IPS-18c (cell line): ENCODE results near the gene SPTBN1.

Experiments
- H3K4me3 ChIP-seq: 2 replicates; pipeline ENCODE4 v1.7.0; 2013; ENCODE audit warnings: low read depth, mild to moderate bottlenecking, low read length, moderate library complexity; ENCODE audit not compliant: insufficient read depth
- H3K9me3 ChIP-seq: one replicate; pipeline ENCODE4 v1.6.1; 2013; ENCODE audit warnings: mild to moderate bottlenecking, low read length, moderate library complexity; ENCODE audit not compliant: control insufficient read depth, insufficient read depth

SPTBN1 gene

DNA sequence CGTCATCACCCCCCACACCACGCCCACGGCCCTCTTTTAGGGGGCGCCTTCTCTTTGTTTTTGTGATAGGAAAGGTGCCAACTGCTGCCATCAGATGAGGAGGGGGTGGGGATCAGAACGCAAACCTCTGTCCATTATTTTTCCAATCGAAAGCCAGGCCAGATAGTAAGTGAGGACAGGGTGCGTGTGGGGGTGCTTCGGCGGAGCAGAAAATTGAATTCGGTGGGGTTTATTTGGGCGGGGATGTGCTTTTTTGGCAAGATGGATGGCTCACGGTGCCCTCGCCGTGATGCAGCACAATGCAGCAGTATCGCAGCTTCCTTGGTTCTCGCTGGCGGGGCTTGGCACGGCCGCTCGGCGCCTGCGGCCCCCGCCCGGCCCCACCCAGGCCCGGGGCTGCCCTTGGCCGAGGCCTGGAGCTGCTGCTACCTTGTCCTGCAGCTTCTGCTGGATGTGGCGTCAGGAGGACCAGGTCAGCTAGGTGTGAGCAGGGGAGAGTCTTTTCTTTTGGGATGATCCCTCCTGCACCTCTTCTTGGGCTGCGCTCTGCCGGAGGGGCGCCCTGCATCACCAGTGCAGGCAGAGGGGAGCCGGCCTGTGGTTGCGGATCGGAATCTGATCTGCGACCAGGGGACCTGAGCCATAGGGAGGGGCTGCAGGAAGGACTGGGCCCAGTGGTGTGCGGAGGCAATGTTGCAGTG is 1.3 kb downstream of the SPTBN1 start:
- peaks cover 2% of the 10 kb centered on the region for H3K9me3 ChIP-seq
- H3K4me3 ChIP-seq, result peak overlapping the region; percentile 75

GRCh38 chr2:54459037-54459441 is 2.9 kb downstream of the SPTBN1 start:
- H3K4me3 ChIP-seq, result no peak overlapping the region
- peaks cover 2% of the 10 kb centered on the region for H3K9me3 ChIP-seq

GRCh38 chr2:54461261-54461660 is 5.1 kb downstream of the SPTBN1 start:
- Histone ChIP-seq H3K4me3 (no peak overlapping the region), H3K9me3 (peaks cover 2% of the 10 kb centered on the region)

- Histone ChIP-seq H3K9me3 (peaks cover 2% of the 10 kb centered on the region), H3K4me3 (no peak overlapping the region)
Measured at GRCh38 chr2:54464341-54464740, 8.2 kb downstream of the SPTBN1 start.

GRCh38 chr2:54465143-54465542 is 9.0 kb downstream of the SPTBN1 start:
- H3K9me3 ChIP-seq, result peaks cover 2% of the 10 kb centered on the region
- no peak overlapping the region for H3K4me3 ChIP-seq

GRCh38 chr2:54466870-54467269 is 10.7 kb downstream of the SPTBN1 start:
- Histone ChIP-seq H3K9me3 (peaks cover 2% of the 10 kb centered on the region), H3K4me3 (no peak overlapping the region)

GRCh38 chr2:54468673-54469072 is 12.5 kb downstream of the SPTBN1 start:
- no peaks in the 10 kb centered on the region for H3K9me3 ChIP-seq
- no peak overlapping the region for H3K4me3 ChIP-seq

DNA sequence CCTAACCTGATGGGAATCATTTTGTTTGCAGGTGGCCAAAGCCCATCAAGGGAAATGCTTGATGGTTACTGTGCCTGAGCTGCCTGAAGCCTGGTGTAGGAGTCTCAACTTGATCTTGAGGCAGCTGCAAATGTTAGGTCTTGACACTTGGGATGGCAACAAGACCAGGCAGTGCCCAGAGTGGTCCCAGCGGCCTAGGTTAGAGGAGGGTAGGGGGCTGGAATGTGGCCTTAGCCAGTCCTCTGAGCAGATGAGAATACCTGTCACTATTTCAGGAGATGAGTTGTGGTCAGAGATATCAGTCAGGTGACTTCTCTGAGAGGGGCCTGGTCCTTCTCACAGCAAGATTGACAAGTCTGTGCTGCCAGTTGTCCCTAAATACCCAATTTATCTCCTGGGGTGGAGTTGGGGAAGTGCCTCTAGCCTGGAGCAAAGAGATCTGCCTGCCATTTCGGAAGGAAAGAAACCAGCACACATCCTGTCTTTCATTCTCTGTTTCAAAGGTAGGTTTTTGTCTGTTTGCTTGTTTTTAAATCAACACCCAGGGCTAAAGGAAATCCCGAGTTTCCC is 13.4 kb downstream of the SPTBN1 start:
- H3K4me3 ChIP-seq, result no peak overlapping the region
- H3K9me3 ChIP-seq, result no peaks in the 10 kb centered on the region

- Histone ChIP-seq H3K4me3 (no peak overlapping the region), H3K9me3 (no peaks in the 10 kb centered on the region)
Measured at GRCh38 chr2:54470266-54470938, 14.3 kb downstream of the SPTBN1 start.

DNA sequence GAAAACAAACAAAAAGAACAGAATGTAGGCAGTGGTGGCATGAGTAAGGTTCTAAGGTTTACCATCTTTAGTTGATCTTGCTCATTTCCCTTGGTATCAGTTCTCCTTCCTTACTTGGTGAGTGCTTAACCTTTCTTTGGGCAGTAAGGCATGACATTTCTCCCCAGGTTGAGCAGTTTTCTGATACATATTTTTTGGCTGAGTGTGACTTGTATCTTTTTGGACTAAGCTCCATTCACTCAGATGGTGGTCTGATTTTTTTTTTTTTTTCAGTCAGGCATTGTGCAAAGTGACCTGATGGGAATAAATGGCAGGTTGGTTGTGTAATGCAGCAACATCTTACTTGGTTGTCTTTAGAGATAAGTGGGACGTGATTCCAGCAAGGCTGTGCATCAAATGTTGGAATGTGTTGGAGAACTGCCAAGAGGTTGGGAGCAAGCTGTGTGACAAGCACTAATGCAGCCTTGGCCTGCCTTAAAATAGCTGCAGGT is 15.1 kb downstream of the SPTBN1 start:
- Histone ChIP-seq H3K9me3 (no peaks in the 10 kb centered on the region), H3K4me3 (no peak overlapping the region)

GRCh38 chr2:54473851-54474250 is 17.7 kb downstream of the SPTBN1 start:
- Histone ChIP-seq H3K4me3 (no peak overlapping the region), H3K9me3 (no peaks in the 10 kb centered on the region)

GRCh38 chr2:54475285-54475684 is 19.2 kb downstream of the SPTBN1 start:
- no peaks in the 10 kb centered on the region for H3K9me3 ChIP-seq
- no peak overlapping the region for H3K4me3 ChIP-seq

- Histone ChIP-seq H3K9me3 (no peaks in the 10 kb centered on the region), H3K4me3 (no peak overlapping the region)
Measured at GRCh38 chr2:54475919-54476318, 19.8 kb downstream of the SPTBN1 start.

GRCh38 chr2:54476852-54477251 is 20.7 kb downstream of the SPTBN1 start:
- Histone ChIP-seq H3K4me3 (no peak overlapping the region), H3K9me3 (no peaks in the 10 kb centered on the region)

- Histone ChIP-seq H3K9me3 (no peaks in the 10 kb centered on the region), H3K4me3 (no peak overlapping the region)
Measured at GRCh38 chr2:54477896-54478295, 21.8 kb downstream of the SPTBN1 start.

- Histone ChIP-seq H3K9me3 (no peaks in the 10 kb centered on the region), H3K4me3 (no peak overlapping the region)
Measured at GRCh38 chr2:54478899-54479298, 22.8 kb downstream of the SPTBN1 start.

GRCh38 chr2:54479424-54479823 is 23.3 kb downstream of the SPTBN1 start:
- no peak overlapping the region for H3K4me3 ChIP-seq
- no peaks in the 10 kb centered on the region for H3K9me3 ChIP-seq

GRCh38 chr2:54480025-54480424 is 23.9 kb downstream of the SPTBN1 start:
- Histone ChIP-seq H3K9me3 (no peaks in the 10 kb centered on the region), H3K4me3 (no peak overlapping the region)
